ENCODE results near the gene MBNL1.
"Not testable (repeated sequence)": the region's sequence is repeated elsewhere in the genome, so short reads cannot be mapped to it uniquely, and the experiment has no call there.

MBNL1 gene

GRCh38 chr3:152321955-152322377, 53.2 kb downstream of the MBNL1 start:
- DNase-seq = no peak

GRCh38 chr3:152322756-152323155, 54.0 kb downstream of the MBNL1 start:
- DNase-seq = no peak

GRCh38 chr3:152323834-152324233, 55.1 kb downstream of the MBNL1 start:
- DNase-seq = no peak

GRCh38 chr3:152325136-152325535, 56.4 kb downstream of the MBNL1 start:
- no peak for DNase-seq

- DNase-seq = no peak
Observed at GRCh38 chr3:152327203-152327602, 58.5 kb downstream of the MBNL1 start.

- DNase-seq = peak; percentile 84
Observed at GRCh38 chr3:152328841-152329240, 60.1 kb downstream of the MBNL1 start.

GRCh38 chr3:152330559-152330958, 61.8 kb downstream of the MBNL1 start:
- no peak for DNase-seq

GRCh38 chr3:152331018-152331541, 62.4 kb downstream of the MBNL1 start:
- peak; percentile 77 for DNase-seq

- no peak for DNase-seq
Observed at GRCh38 chr3:152331998-152332397, 63.3 kb downstream of the MBNL1 start.

GRCh38 chr3:152333928-152334327, 65.2 kb downstream of the MBNL1 start:
- no peak for DNase-seq

GRCh38 chr3:152334761-152335160, 66.0 kb downstream of the MBNL1 start:
- no peak for DNase-seq

- DNase-seq = no peak
Observed at GRCh38 chr3:152335273-152335672, 66.5 kb downstream of the MBNL1 start.

GRCh38 chr3:152337337-152337736, 68.6 kb downstream of the MBNL1 start:
- not testable (repeated sequence) for DNase-seq

GRCh38 chr3:152338159-152338720, 69.5 kb downstream of the MBNL1 start:
- DNase-seq = no peak

GRCh38 chr3:152339881-152340505, 71.3 kb downstream of the MBNL1 start:
- no peak for DNase-seq

- no peak for DNase-seq
Observed at GRCh38 chr3:152345233-152345632, 76.5 kb downstream of the MBNL1 start.

GRCh38 chr3:152346058-152346457, 77.3 kb downstream of the MBNL1 start:
- DNase-seq = no peak

GRCh38 chr3:152346740-152347139, 78.0 kb downstream of the MBNL1 start:
- no peak for DNase-seq

- peak; percentile 24 for DNase-seq
Observed at GRCh38 chr3:152348436-152349177, 79.9 kb downstream of the MBNL1 start.

GRCh38 chr3:152349392-152349791, 80.7 kb downstream of the MBNL1 start:
- peak; percentile 51 for DNase-seq

GRCh38 chr3:152350139-152350538, 81.4 kb downstream of the MBNL1 start:
- DNase-seq = peak; percentile 62

GRCh38 chr3:152350776-152351175, 82.0 kb downstream of the MBNL1 start:
- DNase-seq = no peak

GRCh38 chr3:152352554-152352953, 83.8 kb downstream of the MBNL1 start:
- no peak for DNase-seq

GRCh38 chr3:152353578-152353977, 84.8 kb downstream of the MBNL1 start:
- DNase-seq = no peak

Measured in fibroblast of upper back skin (primary cell).